NCI-H2227 (cell line): ENCODE data around the gene PTPRT.

Experiments
- DNase-seq: peaks from one replicate; lab custom pipeline; 2025; ENCODE audit not compliant: unreplicated experiment; lab: John Stamatoyannopoulos, UW

PTPRT gene

GRCh38 chr20:42740226-42740870, 449.4 kb downstream of the PTPRT start:
- no peak for DNase-seq

DNA sequence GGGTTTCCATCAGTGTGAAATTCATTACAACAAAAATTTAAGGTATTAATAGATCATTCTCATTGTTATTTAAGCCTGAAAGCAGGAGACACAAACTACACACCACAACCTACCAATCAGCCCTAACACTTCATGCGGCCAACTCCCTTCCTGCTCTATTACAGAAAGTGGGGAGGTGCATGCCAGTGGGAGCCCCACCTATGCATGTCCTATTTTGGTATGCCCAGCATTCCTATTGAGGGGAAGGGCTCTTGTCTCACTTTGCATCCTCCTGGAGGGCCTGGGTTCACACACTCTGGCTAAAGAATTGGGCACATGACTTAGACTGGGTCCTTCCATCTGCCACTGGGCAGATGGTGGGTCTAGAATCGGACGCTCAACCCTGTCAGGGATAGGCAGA, 450.0 kb downstream of the PTPRT start:
- DNase-seq = no peak

DNA sequence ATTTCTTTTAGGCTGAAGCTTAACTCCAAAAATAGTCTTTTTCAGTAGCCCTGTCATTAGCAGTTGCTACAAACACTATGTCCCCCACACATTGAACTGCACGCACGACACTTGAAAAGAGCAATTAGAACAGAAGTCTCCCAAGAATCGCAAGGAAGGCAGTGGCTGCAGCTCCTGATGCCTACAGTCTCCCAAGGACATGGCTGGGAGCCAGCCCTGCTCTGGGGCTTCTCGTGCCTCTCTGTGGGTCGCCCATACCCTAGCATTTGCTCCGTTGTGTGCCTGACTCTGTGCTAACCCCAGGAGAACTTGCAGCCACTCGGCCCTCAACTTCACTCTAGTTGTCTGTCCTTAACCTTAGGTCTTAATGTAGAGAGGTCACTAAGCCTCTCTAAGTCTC, 454.2 kb downstream of the PTPRT start:
- DNase-seq = no peak

DNA sequence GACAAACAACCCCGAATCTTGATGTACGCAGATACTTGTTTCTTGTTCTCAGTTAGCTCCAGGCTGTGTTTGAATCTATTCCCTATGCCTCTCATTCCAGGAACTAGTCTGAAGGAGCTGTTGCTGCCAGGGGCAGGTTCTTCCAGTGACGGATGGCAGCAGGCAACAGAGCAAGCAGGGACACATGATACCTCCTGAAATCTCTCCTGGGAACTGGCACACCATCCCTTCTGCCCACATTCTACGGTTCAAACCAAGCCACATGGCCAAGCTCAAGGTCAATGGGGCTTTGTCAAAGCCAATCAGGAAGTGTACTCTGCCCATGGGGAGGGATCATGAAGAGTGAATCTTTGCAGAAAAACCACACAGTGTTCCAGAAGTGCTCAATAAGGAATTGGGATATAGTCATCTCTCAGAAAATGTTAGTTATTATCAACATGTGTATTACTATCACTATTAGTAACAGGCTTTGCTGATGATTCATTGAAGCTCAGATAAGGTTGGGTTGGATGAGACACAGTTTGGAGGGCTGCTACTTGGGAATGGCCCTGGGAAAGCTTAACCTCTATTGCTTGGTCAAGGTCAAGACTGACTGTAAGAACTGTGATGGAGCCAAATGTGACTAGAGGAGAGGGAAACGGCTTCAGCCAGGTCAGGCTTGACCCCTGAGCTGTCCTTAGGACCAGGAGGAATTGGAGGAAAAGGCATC, 454.9 kb downstream of the PTPRT start:
- no peak for DNase-seq

GRCh38 chr20:42721923-42722322, 467.8 kb downstream of the PTPRT start:
- no peak for DNase-seq

DNA sequence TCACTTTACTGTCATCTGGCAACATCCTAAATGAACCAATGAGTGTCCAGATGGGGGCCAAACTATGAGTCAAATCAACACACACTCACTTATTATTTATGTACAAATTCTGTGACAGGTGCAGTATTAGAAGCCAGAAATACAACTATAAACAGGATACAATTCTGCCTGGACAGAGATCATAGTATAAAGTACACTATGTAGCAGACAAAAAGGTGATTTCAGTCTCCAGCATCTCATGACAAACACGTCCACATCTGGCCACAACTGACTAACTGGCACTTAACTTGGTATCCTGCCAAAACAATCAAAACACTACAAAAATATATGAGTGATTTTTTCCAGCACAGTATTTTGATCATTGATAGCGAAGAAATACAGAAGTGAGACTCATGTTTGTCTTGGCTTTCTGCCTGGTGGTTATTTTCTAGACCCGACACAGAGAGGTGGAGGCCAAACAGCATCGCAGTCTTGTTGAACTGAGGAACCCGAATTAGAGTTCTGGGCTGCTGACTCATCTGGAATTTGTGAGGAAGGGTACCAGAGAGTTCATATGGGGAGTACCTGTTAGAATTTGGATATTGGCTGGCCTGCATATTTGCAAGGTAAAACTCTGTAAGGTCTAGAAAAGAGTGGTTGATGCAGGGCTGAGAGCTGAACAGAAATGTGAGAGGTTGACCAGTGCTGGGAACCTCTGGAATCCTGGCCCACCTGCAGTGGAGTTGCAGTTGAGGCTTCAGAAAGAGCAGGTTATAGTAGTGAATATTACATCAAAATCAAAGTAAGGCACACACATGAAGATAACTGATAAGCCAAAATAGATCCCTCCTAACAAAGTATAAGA, 475.2 kb downstream of the PTPRT start:
- no peak for DNase-seq

- DNase-seq = no peak
Observed at GRCh38 chr20:42708266-42708665, 481.4 kb downstream of the PTPRT start.

DNA sequence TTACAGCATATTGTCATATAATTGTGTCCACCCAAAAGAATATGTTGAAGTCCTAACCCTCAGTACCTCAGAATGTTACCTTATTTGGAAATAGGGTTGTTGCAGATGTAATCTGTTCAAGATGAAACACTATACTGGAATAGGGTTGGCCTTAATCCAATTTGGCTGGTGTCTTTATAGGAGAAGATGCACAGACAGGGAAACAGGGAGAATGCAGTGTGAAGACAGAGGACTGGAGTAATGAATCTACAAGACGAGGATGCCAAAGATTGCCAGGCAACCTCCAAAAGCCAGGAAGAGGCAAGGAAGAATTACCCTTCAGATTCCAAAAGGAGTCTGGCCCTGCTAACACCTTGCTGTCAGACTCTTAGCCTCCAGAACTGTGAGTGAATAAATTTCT, 482.9 kb downstream of the PTPRT start:
- no peak for DNase-seq

DNA sequence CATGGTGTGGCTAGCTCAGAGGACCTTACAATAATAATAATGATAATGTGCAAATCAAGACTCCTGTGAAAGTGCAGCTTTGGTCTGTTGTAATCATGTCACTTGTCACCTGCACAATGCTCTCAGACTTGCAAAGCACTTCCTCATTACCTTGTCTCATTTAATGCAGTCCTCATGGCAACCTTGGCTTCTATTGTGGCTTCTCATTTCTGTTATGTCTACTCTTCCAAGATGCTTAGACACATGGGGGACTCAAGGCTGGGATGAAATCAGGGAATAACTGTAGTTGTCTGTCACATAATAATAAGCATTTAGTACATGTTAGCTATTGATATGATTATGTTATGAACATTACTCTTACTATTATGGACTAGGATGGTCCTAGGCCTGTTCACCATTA, 484.2 kb downstream of the PTPRT start:
- no peak for DNase-seq

DNA sequence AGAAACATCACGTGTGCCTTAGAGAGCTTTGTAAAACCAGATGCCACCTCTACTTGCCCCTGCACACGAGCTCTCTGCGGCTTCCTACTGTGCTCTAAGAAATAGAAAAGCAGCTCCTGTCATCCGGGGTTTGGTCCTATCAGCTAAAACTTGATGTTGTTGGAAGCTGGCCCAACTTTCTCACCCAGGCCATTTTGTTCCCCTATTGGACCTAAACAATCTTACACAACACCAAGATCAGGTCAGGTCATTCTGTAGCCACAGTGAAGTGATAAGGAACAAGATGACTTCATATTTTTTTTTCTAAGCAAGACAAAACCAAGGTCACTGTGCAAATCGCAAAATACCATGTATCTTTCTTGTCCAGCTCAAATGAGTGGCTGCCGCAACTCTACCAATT, 486.0 kb downstream of the PTPRT start:
- no peak for DNase-seq

GRCh38 chr20:42701948-42702347, 487.8 kb downstream of the PTPRT start:
- DNase-seq = no peak

GRCh38 chr20:42700372-42700771, 489.3 kb downstream of the PTPRT start:
- no peak for DNase-seq

DNA sequence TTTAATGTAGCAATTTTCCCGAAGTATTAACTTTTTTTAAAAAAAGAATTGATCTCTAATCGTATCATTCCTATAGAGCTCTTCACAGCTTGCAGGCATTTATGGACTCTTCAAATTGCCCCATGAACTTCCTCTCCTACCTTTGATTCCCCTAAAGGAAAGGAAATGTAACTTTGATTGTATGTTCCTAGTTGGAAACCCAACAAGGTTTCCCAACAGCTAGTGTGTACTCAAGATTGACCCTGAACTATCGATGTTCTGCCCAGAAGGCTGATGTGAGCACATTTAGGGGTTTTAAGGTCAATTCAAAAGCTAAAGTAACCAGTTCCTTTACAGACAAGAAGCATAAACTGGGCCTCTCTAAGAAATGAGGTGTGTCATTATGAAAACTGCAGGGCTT, 491.7 kb downstream of the PTPRT start:
- no peak for DNase-seq

DNA sequence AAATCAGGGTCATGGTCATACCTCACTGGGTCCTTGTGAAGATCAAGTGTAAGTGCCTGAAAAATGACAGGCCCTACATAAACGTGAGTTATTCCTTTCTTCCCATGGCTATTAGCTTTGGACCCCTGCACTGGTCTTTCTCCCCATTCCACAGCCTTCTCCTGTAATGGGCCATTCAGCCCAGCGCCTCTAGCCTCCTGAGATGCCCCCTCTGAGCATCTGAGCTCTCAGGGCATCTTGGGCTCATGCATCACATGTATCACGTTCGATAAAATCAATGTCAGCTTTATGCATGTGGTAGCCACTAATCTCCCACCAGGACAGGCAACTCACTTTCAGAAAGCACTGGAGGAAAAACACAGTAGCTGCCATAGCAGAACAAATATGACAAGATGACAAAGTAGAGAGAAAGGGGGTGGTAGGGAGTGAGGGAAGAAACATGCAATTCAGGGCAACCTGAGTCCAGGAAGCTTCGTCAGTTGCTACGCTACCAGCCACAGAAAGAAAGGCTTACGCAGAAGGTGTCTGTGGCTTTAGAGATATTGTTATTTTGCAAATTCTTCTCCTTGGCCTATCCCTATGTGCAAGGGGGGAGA, 498.8 kb downstream of the PTPRT start:
- no peak for DNase-seq

GRCh38 chr20:42688576-42688975, 501.1 kb downstream of the PTPRT start:
- DNase-seq = no peak

DNA sequence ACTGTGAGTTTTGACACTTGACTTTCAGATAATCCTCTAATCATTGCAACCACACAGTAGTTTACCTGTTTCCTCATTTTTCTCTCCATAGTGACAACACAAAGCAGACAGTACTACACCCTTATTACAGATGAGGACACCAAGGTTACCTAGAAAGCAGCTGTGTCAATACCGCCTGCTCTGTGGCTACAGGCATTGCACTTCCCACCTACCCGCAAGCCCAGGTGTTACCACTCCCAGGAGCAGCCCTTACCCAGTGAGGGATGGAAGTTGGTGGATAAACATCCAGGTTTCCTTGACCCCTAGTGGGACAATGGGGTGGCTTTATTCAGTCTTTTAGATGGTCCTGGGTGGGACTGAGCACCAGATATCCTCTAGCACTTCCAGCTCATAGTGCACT, 503.6 kb downstream of the PTPRT start:
- DNase-seq = no peak

DNA sequence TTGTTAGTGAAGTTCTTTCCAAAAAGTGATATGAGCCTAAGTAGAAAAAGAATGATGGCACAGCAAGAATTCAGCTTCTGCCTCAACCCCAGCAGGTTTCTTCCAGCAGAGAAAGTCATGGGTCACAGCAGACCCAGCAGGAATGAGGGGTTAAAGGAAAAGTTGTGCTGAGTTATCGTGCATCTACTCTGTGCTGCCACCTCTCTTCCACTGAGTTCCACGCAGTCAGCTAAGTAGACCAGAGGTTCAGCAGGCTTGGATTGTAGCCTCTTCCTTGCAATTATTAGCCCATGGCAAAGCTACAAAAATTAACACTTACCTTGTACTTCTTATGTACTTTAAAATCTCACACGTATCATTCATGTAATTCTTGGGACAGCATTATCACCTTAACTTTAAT, 510.8 kb downstream of the PTPRT start:
- no peak for DNase-seq

GRCh38 chr20:42656130-42656529, 533.6 kb downstream of the PTPRT start:
- no peak for DNase-seq

- no peak for DNase-seq
Observed at GRCh38 chr20:42652266-42652665, 537.4 kb downstream of the PTPRT start.

DNA sequence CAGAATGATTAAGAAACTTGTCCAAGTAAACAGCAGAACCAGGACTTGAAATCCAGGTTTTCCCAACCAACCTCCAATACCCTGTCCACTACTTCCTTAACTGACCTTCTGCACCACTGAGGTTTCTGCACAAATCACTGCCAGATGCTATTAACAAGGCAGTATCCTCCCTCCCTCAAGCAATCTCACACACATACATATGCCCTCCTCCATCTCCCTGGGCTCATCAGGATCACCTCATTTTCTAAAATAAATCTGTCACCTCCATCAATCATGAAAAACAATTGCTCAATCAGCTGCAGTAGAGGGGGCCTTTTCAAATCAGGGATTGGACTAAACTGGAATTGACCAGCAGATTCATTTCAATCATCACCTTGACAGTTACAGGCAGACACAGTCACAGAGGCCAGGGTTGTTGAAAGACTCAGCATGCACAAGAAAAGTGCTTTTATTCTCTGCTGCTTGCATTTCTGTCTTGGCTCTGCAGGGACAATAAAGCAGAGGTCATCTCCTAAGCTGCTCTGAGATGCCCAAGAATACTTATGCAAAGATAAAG, 539.4 kb downstream of the PTPRT start:
- DNase-seq = no peak

- no peak for DNase-seq
Observed at GRCh38 chr20:42649748-42650147, 540.0 kb downstream of the PTPRT start.
